Activated CD8-positive, alpha-beta T cell treated with anti-CD3 and anti-CD28 coated beads for 36 hours (primary cell): ENCODE data around the gene SLC6A13. TPM values are rescaled to one million over a fixed set of nuclear protein-coding genes. Genes with fewer than 3 reads are reported as not detected.

Experiments used
- ATAC-seq: fragments of 200-7000 bp; cut with Tn5 transposase; one replicate; pipeline ENCODE4 v1.10.0; 2021; ENCODE audit warnings: mild to moderate bottlenecking, moderate library complexity
- CTCF ChIA-PET: fragments of 350-600 bp; sonication (Branson Sonifier 250); formaldehyde crosslinking; loops from one replicate; lab custom pipeline; 2021; ENCODE audit warnings: antibody characterized with exemption; lab: Charles Lee
- POLR2A ChIA-PET: fragments of 350-600 bp; sonication (Branson Sonifier 250); formaldehyde crosslinking; loops from one replicate; lab custom pipeline; 2021; ENCODE audit warnings: antibody characterized with exemption; lab: Charles Lee
- DNase-seq: peaks from one replicate; pipeline ENCODE4 v3.0.0-alpha.2; 2020
- H3K27ac Mint-ChIP-seq: one replicate; pipeline ENCODE4 v1.8.0; 2021; ENCODE audit warnings: mild to moderate bottlenecking, mixed read lengths
- H3K27me3 Mint-ChIP-seq: one replicate; pipeline ENCODE4 v1.8.0; 2021; ENCODE audit warnings: mixed read lengths
- H3K36me3 Mint-ChIP-seq: one replicate; pipeline ENCODE4 v1.8.0; 2021; ENCODE audit warnings: low read depth, mixed read lengths
- H3K4me1 Mint-ChIP-seq: one replicate; pipeline ENCODE4 v1.8.0; 2021; ENCODE audit warnings: low read depth, mixed read lengths
- H3K4me3 Mint-ChIP-seq: one replicate; pipeline ENCODE4 v1.8.0; 2021; ENCODE audit warnings: mild to moderate bottlenecking, moderate library complexity, mixed read lengths
- H3K9me3 Mint-ChIP-seq: one replicate; pipeline ENCODE4 v1.8.0; 2021; ENCODE audit warnings: mixed read lengths
- CTCF ChIP-seq: fragments of 200-600 bp; IDR thresholded peaks from one replicate; pipeline ENCODE4 v1.8.0; 2022; ENCODE audit warnings: antibody characterized with exemption, mild to moderate bottlenecking
- intact Hi-C: fragments of 100-400 bp; cut with micrococcal nuclease; formaldehyde crosslinking; loops from one replicate; pipeline ENCODE4 v1.10.0; 2022
- total RNA-seq, 2 experiments: library from RNA; stranded (reverse); gene quantifications; one replicate each; pipeline ENCODE4 v1.2.3, GENCODE V29; 2021

SLC6A13 gene
- total RNA-seq, 2 experiments from 2014 or later = not detected

GRCh38 chr12:230925-231671 lies 31.5 kb downstream of the SLC6A13 start:
- Mint-ChIP-seq H3K36me3 (no peaks in the 10 kb centered on the region), H3K27ac (no peak overlapping the region), H3K27me3 (peaks cover 2% of the 10 kb centered on the region), H3K4me1 (no peaks in the 10 kb centered on the region), H3K9me3 (peaks cover 7% of the 10 kb centered on the region), H3K4me3 (no peak overlapping the region)
- no peak for TF ChIP-seq CTCF
- POLR2A ChIA-PET = no interaction called here
- no peak for DNase-seq
- no peak for ATAC-seq
- intact Hi-C loops = no loop called here
- CTCF ChIA-PET = interaction anchor here (1.0 to 3.0 kb wide), 3 partner anchors 11 to 151 kb away, joined by 4 to 14 read pairs (median 6); no protein-coding TSS in a partner anchor

GRCh38 chr12:229441-230191 lies 33.0 kb downstream of the SLC6A13 start:
- H3K36me3 Mint-ChIP-seq = no peaks in the 10 kb centered on the region
- CTCF ChIA-PET = interaction anchor here (1.8 kb wide), 1 partner anchor 10 kb away, joined by 6 read pairs; no protein-coding TSS in a partner anchor

GRCh38 chr12:228846-229200 lies 33.8 kb downstream of the SLC6A13 start:
- POLR2A ChIA-PET = no interaction called here
- Mint-ChIP-seq H3K4me3 (no peak overlapping the region), H3K36me3 (no peaks in the 10 kb centered on the region), H3K9me3 (no peaks in the 10 kb centered on the region), H3K27ac (no peak overlapping the region), H3K27me3 (peaks cover 2% of the 10 kb centered on the region), H3K4me1 (no peaks in the 10 kb centered on the region)
- no peak for TF ChIP-seq CTCF
- intact Hi-C loops = no loop called here
- ATAC-seq (no peak), DNase-seq (no peak)
- CTCF ChIA-PET = no interaction called here

More at GRCh38 chr12:229441-230191, 33.0 kb downstream of the SLC6A13 start:
- Mint-ChIP-seq H3K9me3 (no peaks in the 10 kb centered on the region), H3K27me3 (peaks cover 2% of the 10 kb centered on the region), H3K4me3 (no peak overlapping the region), H3K27ac (no peak overlapping the region), H3K4me1 (no peaks in the 10 kb centered on the region)
- DNase-seq (no peak), ATAC-seq (no peak)
- TF ChIP-seq CTCF = no peak
- POLR2A ChIA-PET = interaction anchor here (0.6 kb wide), 1 partner anchor 546 kb away, joined by 3 read pairs; no protein-coding TSS in a partner anchor
- intact Hi-C loops = no loop called here

GRCh38 chr12:227923-228845 lies 34.5 kb downstream of the SLC6A13 start:
- Mint-ChIP-seq H3K4me3 (no peak overlapping the region), H3K36me3 (no peaks in the 10 kb centered on the region), H3K27ac (no peak overlapping the region), H3K27me3 (peaks cover 2% of the 10 kb centered on the region), H3K4me1 (no peaks in the 10 kb centered on the region), H3K9me3 (no peaks in the 10 kb centered on the region)
- intact Hi-C loops = no loop called here
- no peak for ATAC-seq
- POLR2A ChIA-PET = no interaction called here
- no peak for TF ChIP-seq CTCF
- CTCF ChIA-PET = no interaction called here
- DNase-seq = no peak
